HG02943 (cell line): ENCODE results near the gene HOXB9.

Experiments used
- ATAC-seq: cut with Tn5 transposase; IDR thresholded peaks from one replicate; pipeline ENCODE4 v1.9.1; 2021; ENCODE audit warnings: mild to moderate bottlenecking, low read depth, moderate library complexity; ENCODE audit not compliant: unreplicated experiment

Gene HOXB9

DNA sequence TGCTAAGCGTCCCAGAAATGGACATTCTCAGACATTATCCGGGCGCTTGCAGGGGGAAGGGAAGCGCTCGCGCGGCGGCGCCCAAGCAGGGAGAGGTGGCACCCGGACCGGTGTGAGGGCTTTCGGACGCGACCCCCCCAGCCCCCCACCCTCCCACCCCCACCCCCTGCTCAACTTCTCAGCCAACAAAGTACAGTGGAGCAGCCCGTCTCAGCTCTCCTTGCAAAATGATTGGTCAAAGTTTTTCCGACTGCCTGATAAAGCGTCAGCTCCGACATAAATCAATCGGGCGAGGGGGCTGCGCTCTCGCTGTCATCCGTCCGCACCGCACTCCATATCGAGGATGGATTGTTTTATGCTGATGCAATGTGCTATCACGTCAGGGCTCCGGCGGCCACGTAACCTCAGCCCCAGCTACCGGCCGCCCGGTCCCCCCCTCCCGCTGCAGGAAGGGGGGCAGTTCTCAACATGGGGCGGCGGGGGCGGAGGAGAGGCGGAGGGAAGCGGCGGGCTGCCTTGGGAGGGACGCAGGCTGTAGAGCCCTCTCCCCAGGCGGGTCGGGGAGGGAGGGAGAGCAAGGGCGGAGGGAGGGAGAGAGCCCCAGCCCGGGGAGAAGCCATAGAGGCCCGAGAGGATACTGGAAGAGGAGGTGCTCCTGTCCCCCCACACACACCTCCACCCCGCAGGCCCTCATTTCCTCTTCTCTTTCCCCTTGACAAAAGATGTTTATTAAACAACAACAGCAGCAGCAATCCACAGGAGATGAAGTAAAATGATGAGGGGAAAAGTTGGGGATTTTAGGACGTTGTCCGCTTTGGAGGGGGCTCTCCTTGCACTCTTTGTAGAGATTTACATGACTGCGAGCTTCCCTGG, at the start of gene HOXB9:
Gene HOXB9, minus strand, starts transcription at position 114 of the 873 bp plus-strand sequence. Its CDS starts 89 bp downstream, at position 25.
- no peak for ATAC-seq

DNA sequence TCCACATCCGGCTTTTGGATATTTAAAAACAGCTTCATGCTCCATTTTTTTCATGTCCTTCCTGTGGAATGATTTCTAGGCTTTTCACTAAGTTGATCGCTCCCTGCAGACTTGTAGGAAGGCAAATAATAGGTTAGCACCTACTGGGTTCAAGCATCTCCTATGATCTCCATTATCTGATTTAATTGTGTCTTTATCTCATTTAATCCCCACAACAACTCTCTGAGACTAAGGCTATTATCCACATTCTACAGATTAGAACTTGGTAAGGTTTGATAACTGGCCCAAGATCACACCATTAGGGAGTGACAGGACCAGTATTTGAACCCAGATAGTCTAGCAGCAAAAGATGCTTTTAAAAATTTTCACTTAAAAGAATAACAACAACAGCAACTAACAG, 46.2 kb upstream of the HOXB9 start:
- ATAC-seq, result no peak

DNA sequence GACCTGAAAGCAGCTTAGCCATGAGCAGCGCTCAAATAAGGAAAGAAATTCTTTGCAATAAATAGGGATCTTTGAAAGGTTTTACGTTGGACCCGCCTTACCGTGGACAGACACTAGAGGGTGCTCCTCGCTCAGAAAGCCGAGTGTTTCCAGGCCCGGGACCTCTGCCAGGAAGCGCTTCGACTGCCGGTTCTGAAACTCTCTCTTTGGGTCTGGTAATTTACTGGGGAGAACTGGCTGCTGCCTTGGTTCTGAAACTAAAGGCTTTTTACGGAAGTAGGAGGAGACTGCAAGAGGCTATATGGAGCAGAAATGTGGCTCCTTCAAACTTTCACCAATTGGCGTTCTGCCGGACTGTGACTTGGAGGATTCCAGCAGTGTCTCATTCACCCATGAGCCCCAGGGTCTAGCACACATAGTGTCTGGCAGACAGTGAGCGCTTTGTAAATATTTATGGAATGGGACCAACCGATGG, 45.6 kb upstream of the HOXB9 start:
- no peak for ATAC-seq

DNA sequence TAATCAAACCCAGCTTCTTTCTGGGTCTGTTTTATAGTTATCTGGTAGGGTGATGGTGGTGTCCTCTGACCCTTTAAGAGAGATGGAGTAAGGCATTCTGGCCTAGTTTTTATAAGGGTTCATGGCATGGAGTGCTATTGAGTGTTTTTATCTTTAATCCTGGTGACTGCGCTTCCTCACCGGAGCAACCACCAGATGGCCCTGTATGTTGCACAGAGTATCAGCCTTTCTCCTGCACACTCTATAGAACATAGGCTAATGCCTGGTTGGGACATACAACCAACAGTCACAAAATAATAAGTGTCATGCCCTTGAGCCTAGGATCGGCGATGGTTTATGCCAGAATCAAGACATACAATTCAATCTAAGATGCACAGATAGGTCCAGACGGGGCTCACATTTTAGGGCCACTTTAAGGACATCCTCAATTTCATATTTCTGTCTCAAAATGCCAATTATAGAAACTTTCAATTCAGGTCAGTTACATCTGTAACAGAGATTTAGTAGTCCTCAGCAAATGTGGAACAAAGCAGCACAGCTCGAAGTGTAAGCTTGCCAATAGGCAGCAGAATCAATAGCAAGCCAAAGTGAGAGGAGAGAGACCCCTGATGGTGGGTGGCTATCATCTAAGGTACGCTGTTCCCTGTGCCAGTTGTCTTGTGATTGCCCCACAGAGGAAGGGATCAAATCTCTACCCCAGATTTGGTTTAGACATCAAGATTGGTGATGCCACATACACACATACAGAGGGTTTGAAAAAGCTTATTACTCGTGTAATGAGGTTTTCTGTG, 37.2 kb upstream of the HOXB9 start:
- no peak for ATAC-seq

DNA sequence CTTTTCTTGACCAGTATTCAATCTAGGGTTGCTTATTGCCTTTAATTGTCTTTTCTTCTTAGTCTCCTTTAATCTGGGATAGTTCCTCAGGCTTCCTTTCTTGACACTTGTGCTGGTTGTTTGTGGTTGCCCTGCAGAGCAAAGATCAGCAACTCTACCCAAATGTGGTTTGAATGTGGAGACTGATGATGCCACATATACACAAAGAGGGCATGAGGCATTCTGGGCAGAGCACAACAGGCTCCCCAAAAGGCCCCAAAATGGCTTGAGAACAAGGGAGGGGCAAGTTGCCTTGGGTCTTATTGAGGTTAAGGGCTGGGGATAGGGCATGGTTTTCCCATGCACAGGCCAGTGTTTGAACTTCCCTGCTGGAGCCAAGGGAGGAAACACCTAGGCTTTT, 29.8 kb upstream of the HOXB9 start:
- no peak for ATAC-seq

DNA sequence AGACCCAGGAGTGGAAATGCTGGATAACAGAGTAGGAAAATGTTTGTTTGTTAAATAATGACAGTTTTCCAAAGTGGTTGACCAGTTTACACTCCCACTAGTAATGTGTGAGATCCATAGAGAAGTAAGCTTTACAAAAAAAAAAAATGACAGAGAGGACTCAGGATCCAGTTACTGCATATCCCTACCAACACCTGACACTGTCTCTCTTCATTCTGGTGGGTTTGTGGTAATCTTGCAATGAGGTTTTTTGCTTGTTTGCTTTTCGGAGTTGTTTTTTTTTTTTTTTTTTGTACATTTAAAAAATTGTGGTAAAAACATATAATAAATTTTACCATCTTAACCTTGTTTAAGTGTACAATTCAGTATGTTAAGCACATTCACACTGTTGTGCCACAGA, 23.6 kb upstream of the HOXB9 start:
- no peak for ATAC-seq

DNA sequence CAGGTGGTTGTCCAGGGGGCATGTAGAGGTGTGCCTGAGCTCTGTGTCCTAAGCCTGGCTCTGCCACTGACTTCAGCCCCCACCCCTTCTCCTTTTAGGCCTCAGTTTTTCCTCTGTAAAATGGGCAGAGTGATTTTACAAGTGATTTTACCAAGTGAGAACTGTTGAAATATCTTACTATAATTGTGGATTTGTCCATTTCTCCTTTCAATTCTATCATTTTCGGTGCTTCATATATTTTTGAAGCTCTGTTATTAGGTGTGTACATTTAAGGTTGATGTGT, 21.7 kb upstream of the HOXB9 start:
- ATAC-seq, result no peak

DNA sequence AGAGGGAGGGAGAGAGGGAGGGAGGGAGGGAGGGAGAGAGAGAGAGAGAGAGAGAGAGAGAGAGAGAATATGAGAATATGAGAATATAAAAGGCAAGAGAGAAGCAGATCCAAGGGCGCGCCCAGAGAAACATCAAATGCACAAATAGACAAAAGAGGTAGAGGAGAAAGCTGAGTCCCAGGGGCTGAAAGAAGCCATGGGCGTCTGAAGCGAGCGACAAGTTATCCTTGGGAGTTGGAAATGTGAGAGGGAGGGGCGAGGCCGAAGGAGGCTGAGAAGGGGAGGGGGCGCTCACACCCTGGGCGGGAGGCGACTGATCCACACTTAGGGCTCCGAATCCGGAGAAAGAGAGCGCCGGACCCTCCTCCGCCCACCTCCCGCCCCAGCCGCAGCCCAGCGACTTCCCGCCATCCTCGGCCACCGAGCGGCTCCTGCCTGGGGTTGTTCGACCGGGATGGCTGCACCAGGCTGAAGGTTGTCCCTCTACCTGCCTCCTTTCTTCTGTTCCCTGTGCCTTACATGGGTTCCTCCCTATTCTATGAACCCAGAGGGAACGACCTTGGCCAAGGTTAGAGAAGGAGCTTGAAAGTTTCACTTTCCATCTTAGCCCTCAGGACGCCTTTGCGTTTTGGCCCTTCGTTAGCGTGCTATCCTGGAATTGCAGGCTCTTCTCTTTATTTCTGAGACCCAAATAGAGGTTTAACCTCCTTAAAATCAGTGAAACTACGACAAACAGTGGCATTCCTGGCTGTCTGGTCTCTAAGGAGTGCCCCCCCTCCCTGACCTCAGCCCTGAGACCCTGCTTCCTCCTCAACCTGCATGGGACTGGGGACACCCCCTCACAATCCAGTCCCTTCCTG, 21.2 kb upstream of the HOXB9 start:
- ATAC-seq, result no peak

DNA sequence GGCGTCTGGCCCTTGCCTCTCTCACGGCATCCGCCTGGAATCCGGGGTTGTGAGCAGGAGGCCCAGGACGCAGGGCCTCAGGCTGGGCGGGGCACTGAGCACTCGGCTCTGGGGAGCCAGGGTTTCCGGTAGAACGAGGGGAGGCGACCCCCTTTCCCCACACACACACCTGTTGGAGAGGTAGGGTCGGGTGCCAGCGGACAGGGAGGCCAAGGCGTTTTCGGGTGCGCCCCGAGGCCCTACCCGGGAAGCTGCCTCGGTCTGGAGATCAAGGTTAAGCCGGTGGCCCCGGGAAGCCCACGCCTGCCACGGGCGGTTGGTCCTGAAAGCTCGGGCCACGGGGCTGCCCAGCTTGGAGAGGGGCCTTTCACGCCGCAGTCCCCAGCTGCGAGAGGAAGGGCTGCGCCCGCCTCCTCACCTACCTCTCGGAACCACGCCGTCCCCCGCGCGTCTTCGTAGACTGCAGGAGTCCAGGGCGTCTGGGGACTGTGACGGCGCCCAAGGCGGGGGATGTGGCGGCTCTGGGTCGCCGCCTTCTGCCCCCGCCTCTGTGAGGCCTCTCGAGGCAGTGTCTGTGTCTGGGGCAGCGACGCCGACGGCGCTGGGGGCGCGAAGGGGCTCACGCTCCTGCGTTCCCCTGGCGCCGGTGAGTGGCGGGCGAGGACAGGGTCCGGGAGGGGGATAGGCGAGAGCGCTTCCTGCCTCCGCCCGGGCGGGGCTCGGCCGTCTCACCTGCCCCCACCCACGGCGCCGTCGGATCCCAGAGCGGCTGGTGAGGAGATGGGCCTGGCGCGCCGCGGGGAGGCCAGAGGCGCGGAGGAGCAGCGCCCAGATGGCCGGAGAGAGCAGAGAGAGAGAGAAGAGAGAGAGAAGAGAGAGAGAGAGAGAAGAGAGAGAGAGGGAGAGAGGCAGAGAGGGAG, 20.3 kb upstream of the HOXB9 start:
- no peak for ATAC-seq

DNA sequence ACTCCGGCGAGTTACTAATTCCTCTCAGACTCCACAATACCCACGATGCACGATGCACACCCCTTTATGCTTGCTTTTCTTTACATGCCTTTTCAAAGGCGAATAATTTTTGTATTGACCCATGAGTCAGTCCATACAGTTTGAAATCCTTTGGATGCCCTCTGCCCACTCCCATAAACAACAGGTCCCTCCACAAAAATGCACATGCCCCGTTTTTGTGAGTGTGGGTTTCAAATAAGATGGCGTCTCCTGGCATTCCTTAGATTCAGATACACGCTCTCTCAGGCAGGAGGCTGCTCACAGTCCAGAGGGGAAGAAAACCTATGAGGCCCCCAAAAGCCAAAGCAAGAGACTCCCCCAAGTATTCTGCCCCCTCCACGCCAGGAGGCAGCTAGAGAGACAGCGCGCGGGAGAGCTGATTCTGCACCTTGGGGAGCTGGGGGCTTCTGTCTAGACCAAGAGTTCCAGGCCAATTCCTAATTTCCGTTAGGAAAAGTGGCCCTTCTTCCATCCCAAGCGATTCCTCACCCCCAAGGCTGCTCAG, 19.6 kb upstream of the HOXB9 start:
- ATAC-seq, result no peak

DNA sequence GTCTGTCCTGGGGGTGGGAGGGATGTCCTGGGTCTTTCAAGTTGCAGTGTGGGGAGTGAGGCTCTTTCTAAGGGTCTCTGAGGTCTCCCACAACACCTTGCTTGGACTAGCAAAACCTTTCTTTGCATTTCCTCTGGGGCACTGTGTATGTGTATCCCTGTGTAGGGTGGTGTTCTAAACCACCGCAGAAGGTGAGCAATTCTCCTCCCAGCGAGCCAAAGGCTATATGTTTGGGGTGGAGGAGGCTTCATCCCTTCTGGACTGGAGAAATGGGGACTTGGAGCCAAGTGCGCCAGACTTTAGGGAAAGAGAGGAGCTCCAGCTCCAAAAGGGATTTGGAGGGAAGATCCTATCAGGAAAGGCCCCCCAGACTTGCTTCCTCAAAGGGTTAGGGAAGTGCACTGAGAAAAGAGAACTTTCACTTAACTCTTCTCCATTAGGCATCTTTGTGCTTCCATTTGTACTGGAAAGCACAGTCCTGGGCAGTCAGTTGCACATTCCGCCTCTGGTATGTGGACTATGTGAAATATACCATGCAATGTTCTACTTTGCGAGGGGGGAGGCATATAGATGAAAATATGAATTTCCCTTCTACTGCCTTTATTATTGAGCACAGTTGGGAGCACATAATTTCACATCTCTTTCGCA, 18.9 kb upstream of the HOXB9 start:
- ATAC-seq, result no peak

DNA sequence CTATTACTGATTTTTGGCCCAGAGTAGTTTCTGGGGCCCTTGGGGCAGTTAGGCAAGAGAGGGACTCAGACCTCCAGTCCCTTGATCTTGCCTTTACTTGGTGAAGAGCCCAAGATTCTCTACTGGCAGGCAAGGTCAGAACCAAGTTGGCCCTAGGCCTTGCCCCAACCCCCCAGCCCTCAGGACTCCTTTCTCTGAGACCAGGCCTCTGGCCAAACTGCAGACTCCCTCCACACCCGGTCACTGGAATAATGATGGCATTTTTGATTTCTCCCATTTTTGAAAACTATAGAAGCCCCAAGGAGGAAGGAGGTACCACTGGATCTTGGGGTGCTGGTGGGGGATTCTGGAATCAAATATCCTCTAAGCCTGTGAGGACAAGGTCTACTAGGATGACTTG, 18.0 kb upstream of the HOXB9 start:
- ATAC-seq, result no peak

DNA sequence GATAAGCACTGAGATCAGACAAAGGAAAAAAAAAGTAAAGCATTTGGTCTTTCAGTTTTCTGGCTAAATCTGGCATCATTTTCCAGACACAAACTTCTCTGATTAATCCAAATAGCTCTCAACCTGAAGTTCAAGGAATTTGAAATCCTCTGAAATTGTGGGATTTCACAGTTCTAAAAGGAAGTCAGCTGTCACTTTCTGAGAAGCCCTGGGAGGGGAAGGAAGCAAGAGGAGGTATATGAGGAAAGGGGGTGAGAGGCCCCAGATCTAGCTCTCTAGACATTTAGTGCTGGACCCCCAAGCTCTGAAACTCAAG, 17.5 kb upstream of the HOXB9 start:
- ATAC-seq, result no peak

DNA sequence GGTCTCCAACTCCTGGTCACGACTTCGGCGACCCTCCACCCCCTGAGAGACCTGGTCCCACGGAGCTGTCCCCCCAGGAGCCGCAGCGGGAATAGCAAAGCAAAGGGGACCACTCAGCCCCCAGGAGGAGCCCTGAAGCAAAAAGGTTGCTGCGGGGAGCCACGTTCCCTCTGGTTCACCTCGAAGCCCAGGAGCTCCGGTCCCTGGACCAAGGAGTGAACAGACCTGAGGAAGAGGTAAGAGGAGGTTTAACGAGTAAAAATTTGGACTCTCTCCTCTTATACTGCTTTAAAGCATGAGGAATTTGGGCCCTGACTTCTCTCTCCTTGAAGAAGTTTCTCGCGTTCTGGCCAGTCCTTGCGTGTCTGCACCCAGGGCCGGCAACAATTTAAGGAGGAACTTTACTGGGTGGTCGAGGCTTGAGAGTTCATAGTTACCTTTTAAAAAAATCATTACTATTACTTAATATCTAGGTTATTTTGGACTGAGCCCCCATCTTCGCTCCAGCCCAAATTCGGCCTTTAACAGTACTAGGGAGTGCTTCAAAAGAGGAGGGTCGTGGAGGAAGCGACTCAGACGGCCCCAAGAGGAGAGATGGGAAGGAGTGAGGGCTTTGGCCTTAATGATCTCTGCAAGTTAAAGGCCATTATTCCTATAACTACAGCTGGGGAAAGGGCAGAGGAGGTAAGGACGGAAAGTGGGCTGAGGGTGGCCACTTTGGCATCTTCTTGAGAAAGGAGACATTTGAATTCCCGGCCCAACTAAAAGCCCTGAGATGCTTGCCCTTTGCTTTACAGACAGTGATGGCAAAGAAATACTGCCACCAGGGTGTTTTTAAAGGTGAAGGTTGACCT, 16.9 kb upstream of the HOXB9 start:
- ATAC-seq, result no peak

DNA sequence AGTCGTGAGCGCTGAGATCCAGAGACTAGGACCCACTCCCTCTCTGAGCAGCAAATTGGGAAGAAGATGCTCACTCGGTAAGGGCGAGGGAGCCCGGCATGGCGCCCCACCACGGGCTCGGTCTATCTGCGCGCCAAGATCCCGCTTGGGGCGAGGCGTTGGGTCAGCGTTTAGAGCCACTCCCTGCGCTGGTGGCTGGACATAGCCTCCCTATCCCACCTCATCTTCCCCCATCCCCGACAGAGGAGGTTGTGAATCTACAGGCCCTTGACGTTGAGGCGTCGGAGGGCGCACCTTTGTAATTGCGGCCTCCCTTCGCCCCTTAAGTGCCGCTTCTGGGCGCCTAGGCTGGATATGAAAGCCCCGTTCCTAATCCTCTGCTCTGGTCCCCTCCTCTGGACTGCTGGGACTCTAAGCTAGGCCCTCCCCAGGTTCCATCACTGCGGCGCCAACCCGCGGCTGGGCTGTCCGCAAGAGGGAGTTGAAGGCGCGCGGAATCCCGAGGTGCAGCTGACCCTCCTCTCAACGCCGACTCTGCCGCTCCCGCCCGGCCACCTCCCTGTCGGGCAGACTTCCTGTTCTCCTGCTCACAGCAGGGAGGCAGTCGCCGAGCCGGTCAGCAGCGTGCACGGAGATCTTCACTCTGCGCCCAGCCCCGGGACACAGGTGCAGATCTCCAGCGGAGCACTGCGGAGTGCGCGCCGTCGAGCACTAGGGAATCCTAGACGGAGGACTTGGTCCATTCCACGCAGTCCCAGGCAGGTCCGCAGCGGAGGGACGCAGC, 16.1 kb upstream of the HOXB9 start:
- no peak for ATAC-seq

DNA sequence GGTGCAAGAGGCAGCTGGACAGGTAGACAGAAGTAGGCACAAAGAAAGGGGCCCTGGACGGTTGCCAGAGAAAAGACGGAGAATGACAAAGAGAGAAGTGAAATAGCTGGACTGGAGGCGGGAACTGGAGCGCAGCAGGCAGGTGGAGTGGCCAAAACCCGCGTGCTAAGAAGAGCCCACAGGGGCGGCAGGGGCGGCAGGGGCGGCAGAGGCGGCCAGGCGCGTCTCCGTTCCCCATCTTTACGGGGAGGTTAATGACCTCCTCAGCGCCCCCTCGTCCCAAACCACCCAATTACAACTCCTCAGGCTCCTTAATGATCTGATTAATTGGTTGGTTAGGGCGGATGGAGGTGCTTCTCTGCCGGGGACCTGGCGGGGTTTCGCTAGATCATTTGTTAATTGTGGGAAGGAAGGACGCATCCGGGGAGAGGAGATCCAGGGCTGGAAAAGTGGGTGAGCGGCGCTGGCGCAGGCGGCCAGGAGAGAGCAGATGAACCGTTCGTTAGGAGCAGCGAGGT, 15.4 kb upstream of the HOXB9 start:
- no peak for ATAC-seq

DNA sequence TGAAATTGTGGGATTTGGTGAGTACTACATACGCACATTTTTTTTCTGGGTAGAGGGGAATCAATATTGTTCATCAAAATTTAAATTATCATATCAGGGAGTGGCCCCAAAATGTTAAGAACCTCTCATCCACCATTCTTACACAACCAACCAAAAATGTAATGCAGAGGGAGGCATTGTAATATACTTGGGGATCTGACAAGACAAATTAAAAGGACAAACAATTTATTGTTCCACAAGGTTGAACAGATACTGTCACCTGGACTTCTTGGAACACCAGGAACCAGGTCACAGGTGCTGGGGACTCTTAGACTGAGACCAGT, 14.7 kb upstream of the HOXB9 start:
- no peak for ATAC-seq
